ENCODE results near the gene SIRT5. TPM values are rescaled to one million over a fixed set of nuclear protein-coding genes. Genes with fewer than 3 reads are reported as not detected.

Gene SIRT5
- total RNA-seq (2022; extraction: Qiagen RNA extraction; ENCODE audit: low read depth) = 3.6 to 4.5 TPM (median 3.8 TPM) in 5 replicates

DNA sequence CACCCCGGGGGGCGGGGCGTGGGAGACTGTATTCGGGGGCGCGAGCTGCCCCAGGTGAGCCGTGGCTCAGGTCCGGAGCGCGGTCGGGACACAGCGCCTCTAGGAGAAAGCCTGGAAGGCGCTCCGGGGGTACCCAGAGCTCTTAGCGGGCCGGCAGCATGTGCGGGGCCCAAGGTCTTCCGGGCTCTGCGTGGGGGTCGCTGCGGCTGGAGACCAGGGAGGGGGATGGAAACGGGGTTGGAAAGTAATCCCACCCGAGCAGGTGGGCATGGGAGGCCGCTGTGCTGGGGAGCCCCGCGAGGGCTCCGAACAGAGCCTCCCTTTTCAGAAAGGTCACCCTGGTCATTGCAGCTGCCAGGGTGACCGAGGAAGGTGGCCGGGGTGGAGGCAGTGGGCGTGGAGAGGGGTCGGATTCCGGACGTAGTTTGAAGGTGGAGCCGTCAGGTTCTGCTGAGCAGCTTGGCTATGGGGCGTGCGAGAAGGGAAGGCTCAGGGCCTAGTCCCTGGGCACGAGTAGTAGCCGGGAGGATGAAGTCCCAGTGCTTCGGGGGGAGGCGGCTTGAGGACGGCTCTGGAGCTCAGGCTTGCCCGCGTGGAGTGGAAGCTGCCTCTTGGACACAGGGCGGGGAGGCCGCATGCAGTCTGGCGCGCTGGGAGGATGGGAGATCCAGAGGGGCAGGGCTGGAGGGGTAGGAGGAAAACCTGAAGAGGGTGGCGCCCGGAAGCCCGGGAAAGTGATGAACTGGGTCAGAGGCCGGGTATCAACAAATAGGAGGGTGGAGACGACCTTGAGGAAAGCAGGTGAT is at the start of gene SIRT5:
Gene SIRT5 (plus strand): TSS at position 31 of the 806 bp plus-strand sequence. CDS start 9,510 bp downstream, outside the sequence.

DNA sequence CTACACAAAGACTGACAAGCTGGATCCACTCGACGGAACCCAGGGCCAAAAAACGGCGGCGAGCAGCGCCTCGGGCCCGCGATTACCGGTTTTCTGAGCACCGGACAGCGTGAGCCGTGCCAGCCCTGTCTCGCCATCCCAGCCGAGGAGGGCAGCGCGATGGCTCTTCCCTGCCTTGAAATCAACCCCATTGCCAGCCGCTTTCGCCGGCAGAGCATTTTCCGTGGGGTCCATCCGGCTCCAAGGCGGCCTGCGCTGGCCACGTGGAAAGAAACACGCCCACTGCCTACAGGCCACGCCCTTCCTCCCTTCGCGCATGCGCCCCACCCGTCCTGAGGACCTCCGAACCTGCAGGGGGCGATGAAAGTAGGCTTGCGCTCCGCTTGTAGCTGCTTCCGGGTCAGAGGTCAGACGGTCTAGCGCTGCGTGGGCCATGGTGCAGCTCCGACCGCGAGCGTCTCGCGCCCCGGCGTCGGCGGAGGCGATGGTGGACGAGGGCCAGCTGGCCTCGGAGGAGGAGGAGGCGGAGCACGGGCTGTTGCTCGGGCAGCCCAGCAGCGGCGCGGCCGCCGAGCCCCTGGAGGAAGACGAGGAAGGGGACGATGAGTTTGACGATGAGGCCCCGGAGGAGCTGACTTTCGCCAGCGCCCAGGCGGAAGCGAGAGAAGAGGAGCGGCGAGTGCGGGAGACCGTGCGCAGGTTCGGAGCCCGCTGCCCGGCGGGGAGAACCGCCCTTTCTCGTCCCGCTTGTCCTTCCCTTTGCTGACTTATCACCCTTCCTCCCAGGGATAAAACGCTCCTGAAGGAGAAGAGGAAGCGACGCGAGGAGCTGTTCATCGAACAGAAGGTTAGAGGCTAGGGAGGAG is 40.8 kb downstream of the SIRT5 start, which contains the start of gene NOL7:
Gene NOL7 (plus strand): TSS at position 410 of the 866 bp plus-strand sequence. CDS start 24 bp downstream, at position 434.

Other genes starting within 250 kb of the SIRT5 start
- gene TBC1D7, start 246.1 kb upstream of the SIRT5 start, total RNA-seq (2022; extraction: Qiagen RNA extraction; ENCODE audit: low read depth) = 27.4 to 35.8 TPM (median 31.6 TPM) in 5 replicates
- 1.2 to 2.1 TPM (median 1.7 TPM) in 5 replicates for gene GFOD1, start 87.0 kb upstream of the SIRT5 start, total RNA-seq (2022; extraction: Qiagen RNA extraction; ENCODE audit: low read depth)
- gene NOL7, start 40.7 kb downstream of the SIRT5 start, total RNA-seq (2022; extraction: Qiagen RNA extraction; ENCODE audit: low read depth) = 69.5 to 85.5 TPM (median 75.8 TPM) in 5 replicates
- gene RANBP9, start 137.2 kb downstream of the SIRT5 start, total RNA-seq (2022; extraction: Qiagen RNA extraction; ENCODE audit: low read depth) = 10.9 to 15.4 TPM (median 13.4 TPM) in 5 replicates
- gene MCUR1, start 240.0 kb downstream of the SIRT5 start, total RNA-seq (2022; extraction: Qiagen RNA extraction; ENCODE audit: low read depth) = 12.3 to 20.4 TPM (median 15.0 TPM) in 5 replicates

Measured in A549 treated with ZK216348 at 1 μM for 4 hours (cell line).